Fibroblast of skin of abdomen (primary cell): ENCODE results near the gene WWP2.
"Not testable (repeated sequence)": the region's sequence is repeated elsewhere in the genome, so short reads cannot be mapped to it uniquely, and the experiment has no call there.

Source experiments
- DNase-seq: peaks from one replicate; pipeline ENCODE4 v3.0.0-alpha.2; 2013

WWP2 gene

DNA sequence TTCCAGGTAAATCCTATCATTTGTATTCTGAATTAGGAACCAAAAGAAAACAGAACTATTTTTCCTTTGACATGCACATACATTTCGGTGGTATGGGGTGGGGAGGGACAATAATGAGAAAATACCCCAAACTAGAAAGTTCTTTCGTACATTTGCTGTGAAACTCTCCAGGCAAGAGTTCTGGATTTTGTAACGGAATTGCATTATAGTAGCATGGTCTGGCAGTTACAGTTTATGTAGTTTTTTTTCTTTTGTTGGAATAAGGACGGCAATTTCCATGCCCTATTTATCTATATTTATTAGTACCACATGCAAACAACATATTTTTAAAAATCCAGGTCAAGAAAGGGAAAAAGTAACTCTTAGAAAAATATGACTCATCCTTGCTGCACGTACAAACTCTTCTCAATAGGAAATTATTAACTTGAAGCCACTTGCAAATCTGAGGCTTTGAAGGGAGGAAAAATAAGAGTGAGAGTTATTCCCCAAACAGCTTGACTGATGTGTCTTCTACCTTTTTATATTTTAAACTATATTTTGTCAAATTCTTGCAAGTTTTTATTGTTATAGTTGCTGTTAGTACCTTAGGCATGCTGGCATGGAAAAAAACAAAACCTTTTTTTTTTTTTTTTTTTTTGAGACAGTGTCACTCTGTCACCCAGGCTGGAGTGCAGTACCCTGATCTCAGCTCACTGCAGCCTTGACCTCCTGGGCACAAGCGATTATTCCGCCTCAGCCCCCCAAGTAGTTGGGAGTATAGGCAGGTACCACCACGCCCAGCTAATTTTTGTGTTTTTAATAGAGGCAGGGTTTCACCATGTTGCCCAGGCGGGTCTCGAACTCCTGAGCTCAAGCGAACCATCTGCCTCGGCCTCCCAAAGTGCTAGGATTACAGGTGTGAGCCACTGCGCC is 69.3 kb downstream of the WWP2 start:
- peak; percentile 23 for DNase-seq

- DNase-seq = no peak
Measured at GRCh38 chr16:69833357-69834282, 71.5 kb downstream of the WWP2 start.

DNA sequence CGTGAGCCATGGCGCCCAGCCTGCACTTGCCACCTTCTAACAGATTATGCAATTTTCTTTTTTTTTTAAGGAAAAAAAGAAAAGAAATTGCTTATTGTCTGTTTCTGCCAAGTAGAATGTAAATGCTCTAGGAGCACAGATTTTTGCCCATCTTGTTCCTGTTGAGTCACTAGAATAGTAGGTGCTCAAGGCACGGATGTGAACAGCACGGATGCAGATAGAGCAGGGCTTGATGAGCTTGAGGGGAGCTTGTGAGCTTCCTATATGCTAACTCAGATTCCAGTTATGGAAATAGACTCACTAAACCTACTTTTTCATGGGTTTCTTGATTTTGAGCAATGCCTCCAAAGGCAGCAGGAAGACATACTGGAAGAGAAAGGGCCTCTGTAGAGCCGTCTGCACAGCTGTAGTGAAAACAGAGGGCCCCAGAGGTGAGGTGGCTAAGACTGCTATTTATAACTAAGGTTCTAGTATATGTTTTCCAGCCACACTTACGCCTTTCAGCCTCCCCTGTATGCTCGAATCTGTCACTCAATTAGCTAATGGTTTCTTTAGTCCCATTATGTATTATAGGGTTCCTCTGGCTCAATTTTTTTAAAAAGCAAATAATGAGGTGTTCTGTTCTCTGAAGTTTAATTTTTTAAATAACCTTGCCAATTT is 72.8 kb downstream of the WWP2 start:
- DNase-seq = no peak

- DNase-seq = no peak
Measured at GRCh38 chr16:69836257-69836656, 74.1 kb downstream of the WWP2 start.

DNA sequence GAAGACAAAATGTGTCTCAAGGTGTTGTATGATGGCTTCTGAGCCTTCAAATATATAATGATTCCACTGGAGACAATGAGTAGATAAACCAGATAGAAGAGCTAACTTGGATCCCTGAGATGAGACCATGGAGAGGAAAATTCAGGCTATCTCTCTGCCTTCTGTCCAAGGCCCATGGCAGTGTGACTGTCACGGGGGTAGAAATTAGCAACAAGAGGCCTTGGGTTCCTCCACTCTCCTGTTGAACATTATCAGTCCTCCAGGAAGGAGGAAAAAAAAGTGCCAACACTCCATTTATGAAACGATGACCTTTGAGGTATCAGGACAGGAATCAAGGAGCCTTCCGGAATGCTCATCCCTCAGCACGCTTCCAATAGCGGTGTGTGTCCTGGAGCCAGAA is 75.2 kb downstream of the WWP2 start:
- DNase-seq = no peak

DNA sequence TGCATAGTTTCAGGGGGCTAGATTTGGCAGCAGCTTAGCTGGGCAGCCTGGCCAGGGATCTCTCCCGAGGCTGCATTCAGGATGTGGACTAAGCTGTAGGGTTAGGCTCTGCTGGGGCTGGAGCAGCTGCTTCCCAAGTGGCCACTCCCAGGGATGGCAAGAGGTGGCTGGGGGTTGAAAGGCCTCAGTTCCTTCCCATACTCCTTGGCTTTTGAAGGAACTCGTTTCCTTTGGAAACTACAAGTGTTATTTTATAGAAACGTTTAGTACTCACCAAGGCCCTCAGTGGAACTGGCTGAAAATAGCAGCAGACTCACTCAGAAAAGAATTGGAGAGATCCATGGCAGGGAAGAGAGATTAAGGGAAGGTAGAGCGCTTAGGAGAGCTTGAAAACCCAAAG is 76.4 kb downstream of the WWP2 start:
- DNase-seq = no peak

DNA sequence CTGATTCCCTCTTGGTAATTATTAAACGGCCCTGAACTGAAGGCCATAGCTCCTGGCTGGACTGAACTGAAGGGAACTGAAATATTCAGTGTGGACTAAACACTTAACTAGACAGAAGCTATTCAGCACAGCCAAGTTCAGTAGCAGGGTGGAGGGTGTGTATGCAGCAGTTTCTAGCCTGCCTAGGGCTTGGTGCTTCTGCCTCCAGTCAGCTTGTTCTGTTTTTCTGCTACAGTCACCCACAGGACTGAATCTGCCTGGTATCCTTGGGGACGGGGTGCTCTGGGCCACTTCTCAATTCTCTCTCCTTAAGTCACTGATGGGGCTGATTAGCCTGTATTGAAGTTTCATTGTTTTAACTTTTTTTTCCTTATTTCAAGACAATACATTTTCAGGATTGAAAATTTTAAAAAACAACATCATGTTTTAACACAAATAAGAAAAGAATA is 77.1 kb downstream of the WWP2 start:
- no peak for DNase-seq

GRCh38 chr16:69839798-69840409 is 77.8 kb downstream of the WWP2 start:
- no peak for DNase-seq

GRCh38 chr16:69840975-69841374 is 78.8 kb downstream of the WWP2 start:
- DNase-seq = no peak

DNA sequence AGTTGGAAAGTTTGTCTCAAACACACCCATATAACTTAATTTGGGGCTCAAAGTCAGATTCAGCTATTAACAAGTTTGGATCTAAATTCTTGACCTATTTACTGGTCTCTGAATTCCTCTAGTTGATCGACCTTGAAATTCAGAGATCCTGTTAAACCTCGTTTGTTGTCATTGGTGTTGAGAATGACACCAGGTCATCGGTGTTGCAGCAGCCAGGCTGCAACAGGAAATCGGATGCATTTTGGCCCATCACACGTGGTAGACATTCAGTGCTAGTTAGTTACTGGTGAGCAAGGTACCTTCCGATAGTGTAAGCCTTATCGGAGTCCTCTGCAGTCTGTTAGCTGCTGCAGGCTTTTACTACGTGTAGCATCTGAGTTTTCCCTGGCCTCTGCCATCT is 82.3 kb downstream of the WWP2 start:
- DNase-seq = no peak

DNA sequence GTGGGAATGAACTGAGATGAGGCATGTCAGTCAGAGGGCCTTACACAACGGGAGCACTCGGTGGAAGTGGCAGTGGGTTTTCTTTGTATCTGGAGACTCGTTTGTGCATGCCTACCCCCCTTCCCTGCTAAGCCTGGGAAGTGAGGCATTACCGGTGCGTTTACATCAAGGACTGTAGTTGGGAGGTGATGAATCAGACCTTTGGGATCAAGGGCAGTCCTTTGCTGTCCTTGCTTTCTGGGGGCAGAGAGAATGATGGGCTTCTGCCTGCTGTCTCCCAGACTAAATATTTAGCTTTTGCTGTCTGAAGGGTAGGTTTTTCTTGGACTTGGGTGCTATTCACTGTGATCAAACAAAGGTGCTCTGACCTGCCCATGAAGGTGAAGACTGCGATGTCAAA is 83.0 kb downstream of the WWP2 start:
- no peak for DNase-seq

DNA sequence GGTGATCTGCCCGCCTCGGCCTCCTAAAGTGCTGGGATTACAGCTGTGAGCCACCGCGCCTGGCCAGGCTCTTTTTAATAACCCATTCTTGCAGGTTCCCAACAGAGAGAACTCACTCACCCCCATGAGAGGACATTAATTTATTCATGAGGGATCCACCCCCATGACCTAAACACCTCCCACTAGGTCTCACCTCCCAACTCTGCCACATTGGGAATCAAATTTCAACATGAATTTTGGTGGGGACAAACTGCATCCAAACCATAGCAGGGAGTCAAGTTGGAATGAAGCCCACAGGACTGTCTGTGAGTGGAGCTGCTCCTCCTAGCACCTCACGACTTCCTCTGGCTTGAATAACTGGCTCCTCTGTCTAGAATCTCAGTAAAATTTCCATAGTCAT is 85.5 kb downstream of the WWP2 start:
- DNase-seq = no peak

GRCh38 chr16:69848637-69849545 is 86.8 kb downstream of the WWP2 start:
- DNase-seq = peak; percentile 90

- DNase-seq = no peak
Measured at GRCh38 chr16:69851491-69852240, 89.5 kb downstream of the WWP2 start.

DNA sequence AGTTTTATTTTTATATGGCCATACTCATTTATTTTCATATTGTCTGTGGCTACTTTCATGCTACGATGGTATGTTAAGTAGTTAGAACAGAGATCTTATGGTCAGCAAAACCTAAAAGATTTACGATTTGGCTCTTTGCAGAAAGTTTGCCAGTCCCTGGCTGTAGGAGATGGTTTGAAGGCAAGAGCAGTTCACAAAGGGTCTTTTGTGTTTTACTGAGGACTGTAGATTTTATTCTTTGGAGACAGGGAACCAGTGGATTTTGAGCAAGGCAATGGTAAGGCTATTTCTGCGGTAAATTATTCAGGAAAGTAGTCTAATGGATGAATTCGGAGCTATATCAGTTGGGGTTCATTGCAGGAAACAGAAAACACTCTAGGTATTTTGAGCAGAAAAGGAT is 90.7 kb downstream of the WWP2 start:
- DNase-seq = no peak

- no peak for DNase-seq
Measured at GRCh38 chr16:69853481-69853880, 91.3 kb downstream of the WWP2 start.

DNA sequence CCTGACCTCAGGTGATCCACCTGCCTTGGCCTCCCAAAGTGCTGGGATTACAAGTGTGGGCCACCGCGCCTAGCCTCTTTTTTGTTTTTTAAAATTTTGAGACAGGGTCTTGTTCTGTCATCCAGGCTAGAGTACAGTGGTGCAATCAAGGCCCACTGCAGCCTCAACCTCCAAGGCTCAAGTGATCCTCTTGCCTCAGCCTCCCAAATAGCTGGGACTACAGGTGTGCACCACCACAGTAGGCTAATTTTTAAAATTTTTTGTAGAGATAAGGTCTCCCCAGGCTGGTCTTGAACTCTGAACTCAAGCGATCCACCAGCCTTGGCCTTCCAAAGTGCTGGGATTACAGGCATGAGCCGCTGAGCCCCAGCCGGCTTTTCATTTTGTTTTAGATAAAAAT is 92.6 kb downstream of the WWP2 start:
- DNase-seq = not testable (repeated sequence)

- DNase-seq = no peak
Measured at GRCh38 chr16:69855592-69855991, 93.5 kb downstream of the WWP2 start.

GRCh38 chr16:69858191-69859104 is 96.3 kb downstream of the WWP2 start:
- no peak for DNase-seq
